Mesenchymal stem cell (in vitro differentiated cells and primary cell): Measurements from ENCODE around the gene ARHGAP24.

ENCODE experiments used
- DNase-seq: peaks from one replicate; pipeline ENCODE4 v3.0.0-alpha.2; 2013
- H2AFZ ChIP-seq: one replicate; pipeline ENCODE4 v1.6.1; 2013; ENCODE audit warnings: low read depth, mild to moderate bottlenecking, control low read depth, inconsistent platforms, low read length, moderate library complexity
- H2AK5ac ChIP-seq: 2 replicates; pipeline ENCODE4 v1.6.1; 2013; ENCODE audit warnings: low read length, moderate library complexity, mild to moderate bottlenecking, inconsistent platforms; ENCODE audit not compliant: severe bottlenecking
- H2BK120ac ChIP-seq: one replicate; pipeline ENCODE4 v1.6.1; 2013; ENCODE audit warnings: low read depth, mild to moderate bottlenecking, inconsistent platforms, low read length, moderate library complexity
- H2BK12ac ChIP-seq, 2 experiments: one replicate each; pipeline ENCODE4 v1.6.1; 2013; ENCODE audit warnings: inconsistent platforms in 2 of 2, low read length in 2 of 2, mild to moderate bottlenecking in 2 of 2, moderate library complexity in 2 of 2, control low read depth in 1 of 2
- H2BK15ac ChIP-seq: one replicate; pipeline ENCODE4 v1.6.1; 2013; ENCODE audit warnings: mild to moderate bottlenecking, low read depth, inconsistent platforms; ENCODE audit not compliant: poor library complexity, severe bottlenecking
- H2BK5ac ChIP-seq: 2 replicates; pipeline ENCODE4 v1.6.1; 2013; ENCODE audit warnings: low read depth, mild to moderate bottlenecking, low read length, control low read depth, inconsistent platforms; ENCODE audit not compliant: poor library complexity, severe bottlenecking
- H3K14ac ChIP-seq, 2 experiments: one replicate each; pipeline ENCODE4 v1.6.1; 2013; ENCODE audit warnings: inconsistent platforms in 2 of 2, low read length in 2 of 2, control low read depth in 1 of 2, mild to moderate bottlenecking in 1 of 2, moderate library complexity in 1 of 2
- H3K18ac ChIP-seq, 2 experiments: one replicate each; pipeline ENCODE4 v1.6.1; 2013; ENCODE audit warnings: inconsistent platforms in 2 of 2, low read length in 2 of 2, control low read depth in 1 of 2, low read depth in 1 of 2, mild to moderate bottlenecking in 1 of 2
- H3K23ac ChIP-seq, 2 experiments: one replicate each; pipeline ENCODE4 v1.6.1; 2013; ENCODE audit warnings: inconsistent platforms in 2 of 2, low read length in 2 of 2, mild to moderate bottlenecking in 2 of 2, moderate library complexity in 2 of 2, control low read depth in 1 of 2
- H3K27ac ChIP-seq: 2 replicates; pipeline ENCODE4 v1.5.1; 2013; ENCODE audit warnings: mild to moderate bottlenecking, moderate library complexity, low read length, control low read depth, inconsistent platforms; ENCODE audit not compliant: poor library complexity, severe bottlenecking
- H3K27me3 ChIP-seq, 2 experiments: 2 replicates each; pipeline versions ENCODE4 v1.6.1 to v1.7.0; 2013; ENCODE audit warnings: low read length in 2 of 2, mild to moderate bottlenecking in 2 of 2, moderate library complexity in 2 of 2, control low read depth in 1 of 2, inconsistent platforms in 1 of 2; ENCODE audit not compliant: control insufficient read depth in 1 of 2, insufficient read depth in 1 of 2
- H3K36me3 ChIP-seq, 2 experiments: 2 replicates each; pipeline versions ENCODE4 v1.6.1 to v1.7.0; 2013; ENCODE audit warnings: low read length in 2 of 2, control low read depth in 1 of 2, inconsistent platforms in 1 of 2, low read depth in 1 of 2, mild to moderate bottlenecking in 1 of 2; ENCODE audit not compliant: insufficient read depth in 2 of 2, control insufficient read depth in 1 of 2
- H3K4ac ChIP-seq, 2 experiments: one replicate each; pipeline ENCODE4 v1.6.1; 2013; ENCODE audit warnings: inconsistent platforms in 2 of 2, low read length in 2 of 2, mild to moderate bottlenecking in 2 of 2, moderate library complexity in 2 of 2, control low read depth in 1 of 2, low read depth in 1 of 2
- H3K4me1 ChIP-seq: 2 replicates; pipeline ENCODE4 v1.6.1; 2013; ENCODE audit warnings: low read depth, low read length, control low read depth; ENCODE audit not compliant: control insufficient read depth, insufficient read depth
- H3K4me2 ChIP-seq: 2 replicates; pipeline ENCODE4 v1.6.1; 2013; ENCODE audit warnings: low read length, mild to moderate bottlenecking, inconsistent platforms; ENCODE audit not compliant: poor library complexity, severe bottlenecking
- H3K4me3 ChIP-seq, 2 experiments: 2 replicates each; pipeline versions ENCODE4 v1.5.1 to v1.7.0; 2013; ENCODE audit warnings: low read length in 2 of 2, mild to moderate bottlenecking in 2 of 2, control low read depth in 1 of 2, low read depth in 1 of 2; ENCODE audit not compliant: insufficient read depth in 1 of 2
- H3K79me1 ChIP-seq: replicated peaks from 2 replicates; pipeline ENCODE4 v1.6.1; 2013; ENCODE audit warnings: mild to moderate bottlenecking, control low read depth, low read length, inconsistent platforms; ENCODE audit not compliant: poor library complexity, severe bottlenecking
- H3K9ac ChIP-seq: 2 replicates; pipeline ENCODE4 v1.7.0; 2013; ENCODE audit warnings: mild to moderate bottlenecking, low read length, moderate library complexity
- H3K9me3 ChIP-seq: 2 replicates; pipeline ENCODE4 v1.7.0; 2013; ENCODE audit warnings: mild to moderate bottlenecking, low read length; ENCODE audit not compliant: control insufficient read depth
- H4K8ac ChIP-seq: one replicate; pipeline ENCODE4 v1.6.1; 2013; ENCODE audit warnings: inconsistent platforms, mild to moderate bottlenecking, low read length, moderate library complexity
- H4K91ac ChIP-seq: one replicate; pipeline ENCODE4 v1.6.1; 2013; ENCODE audit warnings: mild to moderate bottlenecking, low read length, inconsistent platforms
- WGBS: methylation state at CpG from one replicate; pipeline ENCODE4 v1.1.7; 2013; ENCODE audit warnings: mixed read lengths; 5-methylcytosine and 5-hydroxymethylcytosine counted together

Gene ARHGAP24

GRCh38 chr4:85828027-85828890 lies 353.3 kb downstream of the ARHGAP24 start:
- 92% methylated on average over 9 of the region's 13 CpGs for WGBS
- peaks cover 5% of the 10 kb centered on the region for H3K4me1 ChIP-seq
- DNase-seq = no peak

GRCh38 chr4:85829276-85830051 lies 354.5 kb downstream of the ARHGAP24 start:
- H3K36me3 ChIP-seq = no peaks in the 10 kb centered on the region
- no peak overlapping the region for H2AFZ ChIP-seq
- no peak overlapping the region for H4K91ac ChIP-seq
- H4K8ac ChIP-seq = no peak overlapping the region
- no peak overlapping the region for H2BK5ac ChIP-seq
- peaks cover 12% of the 10 kb centered on the region for H3K79me1 ChIP-seq
- WGBS = 100% methylated on average over 2 of the region's 2 CpGs
- H3K14ac ChIP-seq = no peak overlapping the region
- H3K9me3 ChIP-seq = no peaks in the 10 kb centered on the region
- peak overlapping the region; percentile 62 for H3K9ac ChIP-seq
- H2BK15ac ChIP-seq = no peak overlapping the region
- no peak overlapping the region for H2BK12ac ChIP-seq
- H3K18ac ChIP-seq = no peak overlapping the region
- no peak overlapping the region for H3K23ac ChIP-seq
- DNase-seq = peak; percentile 53
- no peak overlapping the region for H2BK120ac ChIP-seq
- H3K27me3 ChIP-seq = no peaks in the 10 kb centered on the region
- no peak overlapping the region for H3K4me3 ChIP-seq
- H3K4me1 ChIP-seq = peaks cover 2% of the 10 kb centered on the region
- no peak overlapping the region for H3K4me2 ChIP-seq
- H2AK5ac ChIP-seq = no peak overlapping the region
- no peak overlapping the region for H3K27ac ChIP-seq
- H3K4ac ChIP-seq = no peak overlapping the region

More at GRCh38 chr4:85828027-85828890, 353.3 kb downstream of the ARHGAP24 start:
- Histone ChIP-seq H3K79me1 (peaks cover 11% of the 10 kb centered on the region), H3K9ac (peak overlapping the region; percentile 62), H3K23ac (no peak overlapping the region), H3K4me3 (peak overlapping the region in 1 of 2 experiments; percentile 67), H3K27ac (peak overlapping the region; percentile 93), H3K27me3 (no peaks in the 10 kb centered on the region), H2BK5ac (no peak overlapping the region), H4K8ac (no peak overlapping the region), H3K14ac (no peak overlapping the region), H2AFZ (no peak overlapping the region), H2BK120ac (no peak overlapping the region), H3K4ac (no peak overlapping the region), H2BK15ac (no peak overlapping the region), H3K18ac (no peak overlapping the region), H4K91ac (no peak overlapping the region), H3K36me3 (no peaks in the 10 kb centered on the region), H3K9me3 (no peaks in the 10 kb centered on the region), H2BK12ac (no peak overlapping the region), H2AK5ac (no peak overlapping the region), H3K4me2 (peak overlapping the region; percentile 64)

- Histone ChIP-seq H3K36me3 (peaks cover 0 to 8% of the 10 kb centered on the region in 2 experiments), H3K4ac (no peak overlapping the region), H4K91ac (no peak overlapping the region), H3K9ac (no peak overlapping the region), H2BK12ac (no peak overlapping the region), H3K23ac (no peak overlapping the region), H2AK5ac (peak overlapping the region; percentile 61), H3K14ac (no peak overlapping the region), H3K4me2 (no peak overlapping the region), H3K18ac (no peak overlapping the region), H2BK15ac (no peak overlapping the region), H3K79me1 (peaks cover 16% of the 10 kb centered on the region), H3K27me3 (no peaks in the 10 kb centered on the region), H4K8ac (no peak overlapping the region), H3K9me3 (no peaks in the 10 kb centered on the region), H2AFZ (no peak overlapping the region), H2BK120ac (no peak overlapping the region), H2BK5ac (no peak overlapping the region), H3K4me1 (peaks cover 2% of the 10 kb centered on the region), H3K27ac (no peak overlapping the region), H3K4me3 (no peak overlapping the region)
- DNase-seq = no peak
- 97% methylated on average over 3 of the region's 3 CpGs for WGBS
These were observed 356.7 kb downstream of the ARHGAP24 start for GRCh38 chr4:85831647-85832046.

GRCh38 chr4:85833302-85833701 lies 358.4 kb downstream of the ARHGAP24 start:
- DNase-seq = no peak
- Histone ChIP-seq H3K23ac (no peak overlapping the region), H2AFZ (no peak overlapping the region), H2BK15ac (no peak overlapping the region), H3K18ac (no peak overlapping the region), H3K79me1 (peaks cover 16% of the 10 kb centered on the region), H2AK5ac (no peak overlapping the region), H4K8ac (no peak overlapping the region), H3K27me3 (no peaks in the 10 kb centered on the region), H2BK5ac (no peak overlapping the region), H2BK120ac (no peak overlapping the region), H3K27ac (no peak overlapping the region), H3K9ac (no peak overlapping the region), H2BK12ac (no peak overlapping the region), H3K36me3 (peaks cover 0 to 8% of the 10 kb centered on the region in 2 experiments), H4K91ac (no peak overlapping the region), H3K4ac (no peak overlapping the region), H3K14ac (no peak overlapping the region), H3K9me3 (no peaks in the 10 kb centered on the region), H3K4me2 (no peak overlapping the region), H3K4me1 (peaks cover 2% of the 10 kb centered on the region), H3K4me3 (no peak overlapping the region)
- 40% methylated on average over 2 of the region's 3 CpGs for WGBS
